HepG2 (cell line): ENCODE results near the gene ALG14. TPM values are rescaled to one million over a fixed set of nuclear protein-coding genes. Genes with fewer than 3 reads are reported as not detected.

Experiments used
- ATAC-seq: fragments of 200-7000 bp; cut with Tn5 transposase; 3 replicates; pipeline ENCODE4 v1.9.1; 2020; ENCODE audit warnings: mild to moderate bottlenecking, moderate library complexity
- BruUV-seq: library from RNA; stranded (reverse); fragments of 400-500 nt; replicated peaks from 2 replicates; lab custom pipeline; 2021; lab: Mats Ljungman, UMichigan
- CTCF ChIA-PET: fragments of 300-600 bp; formaldehyde crosslinking; extraction: SDS; loops from one replicate; lab custom pipeline; 2021; ENCODE audit warnings: low total read pairs, inconsistent platforms, low intra/inter-chr PET ratio; lab: Yijun Ruan, JAX
- POLR2A ChIA-PET: fragments of 350-600 bp; sonication (Branson Sonifier 250); formaldehyde crosslinking; loops from one replicate; lab custom pipeline; 2020; ENCODE audit warnings: antibody characterized with exemption, inconsistent platforms; lab: Yijun Ruan, JAX
- DNase-seq: peaks from one replicate; pipeline ENCODE4 v3.0.0-alpha.2; 2015; ENCODE audit warnings: low spot score
- FAIRE-seq: peaks from 3 replicates; lab custom pipeline; 2011; peaks lifted over from hg19 to GRCh38; lab: Jason Lieb, UNC
- H2AFZ ChIP-seq: one replicate; pipeline ENCODE4 v1.6.1; 2011; ENCODE audit warnings: low read length, inconsistent platforms
- H3K27ac ChIP-seq: fragments of 300-600 bp; 3 replicates; pipeline ENCODE4 v1.8.0; 2011; ENCODE audit warnings: mixed run types, mild to moderate bottlenecking, mixed read lengths, low read length, inconsistent platforms; ENCODE audit not compliant: insufficient read depth; ENCODE audit errors: extremely low read length
- H3K27me3 ChIP-seq, 2 experiments: fragments of 200-600 bp in 1 of 2; 2 replicates in 1 of 2; 3 replicates in 1 of 2; pipeline versions ENCODE4 v1.6.0 to v1.8.0; 2011; ENCODE audit warnings: low read length in 2 of 2, mild to moderate bottlenecking in 2 of 2, moderate library complexity in 2 of 2, inconsistent platforms in 1 of 2; ENCODE audit not compliant: insufficient read depth in 2 of 2, control insufficient read depth in 1 of 2
- H3K36me3 ChIP-seq, 2 experiments: fragments of 200-600 bp in 1 of 2; replicated peaks in 1 of 2; 2 replicates in 1 of 2; 3 replicates in 1 of 2; pipeline versions ENCODE4 v1.5.1 to v1.8.0; 2011; ENCODE audit warnings: low read length in 2 of 2, inconsistent platforms in 1 of 2; ENCODE audit not compliant: insufficient read depth in 2 of 2, control insufficient read depth in 1 of 2
- H3K4me1 ChIP-seq: 2 replicates; pipeline ENCODE4 v1.5.1; 2012; ENCODE audit warnings: low read length, inconsistent platforms; ENCODE audit not compliant: insufficient read depth
- H3K4me2 ChIP-seq: 2 replicates; pipeline ENCODE4 v1.6.0; 2011; ENCODE audit warnings: low read depth, low read length, inconsistent platforms
- H3K4me3 ChIP-seq, 3 experiments: fragments of 200-600 bp in 1 of 3; sonication (generic), shearing (Covaris generic) in 1 of 3; replicated peaks in 1 of 3; 2 replicates each; pipeline ENCODE4 v1.5.1; 2011 to 2016; ENCODE audit warnings: low read length in 3 of 3, inconsistent platforms in 2 of 3, low read depth in 2 of 3, mild to moderate bottlenecking in 2 of 3, control low read depth in 1 of 3, mixed read lengths in 1 of 3; ENCODE audit not compliant: insufficient read depth in 1 of 3
- H3K79me2 ChIP-seq: one replicate; pipeline ENCODE4 v1.6.1; 2011; ENCODE audit warnings: low read length, inconsistent platforms; ENCODE audit not compliant: insufficient read depth
- H3K9ac ChIP-seq: 2 replicates; pipeline ENCODE4 v1.6.0; 2011; ENCODE audit warnings: mild to moderate bottlenecking, low read depth, low read length, inconsistent platforms; ENCODE audit not compliant: insufficient read depth
- H3K9me3 ChIP-seq: 2 replicates; pipeline ENCODE4 v1.5.1; 2012; ENCODE audit warnings: mild to moderate bottlenecking, low read length
- H4K20me1 ChIP-seq: 2 replicates; pipeline ENCODE4 v1.6.0; 2011; ENCODE audit warnings: inconsistent platforms, mild to moderate bottlenecking, low read length, moderate library complexity; ENCODE audit not compliant: insufficient read depth
- AKAP8 ChIP-seq: sonication (generic); formaldehyde crosslinking; IDR thresholded peaks from 2 replicates; pipeline ENCODE4 v1.5.1; 2020; ENCODE audit warnings: mild to moderate bottlenecking, missing genetic modification reagents
- ATM ChIP-seq: fragments of 450-650 bp; IDR thresholded peaks from 2 replicates; pipeline ENCODE4 v1.7.1; 2017; ENCODE audit warnings: mild to moderate bottlenecking, borderline replicate concordance
- ELF3 ChIP-seq: IDR thresholded peaks from 2 replicates; pipeline ENCODE4 v1.6.1; 2016; ENCODE audit warnings: missing genetic modification reagents, missing compliant biosample characterization
- KAT7 ChIP-seq: IDR thresholded peaks from 2 replicates; pipeline ENCODE4 v1.6.1; 2018; ENCODE audit warnings: borderline replicate concordance, missing compliant biosample characterization
- KDM5A ChIP-seq: fragments of 200-600 bp; sonication (generic); IDR thresholded peaks from 2 replicates; pipeline ENCODE4 v1.7.0; 2018; ENCODE audit warnings: antibody characterized with exemption, mild to moderate bottlenecking, low read length, borderline replicate concordance
- MEIS2 ChIP-seq: sonication (generic); formaldehyde crosslinking; IDR thresholded peaks from 2 replicates; pipeline ENCODE4 v1.9.0; 2021; ENCODE audit warnings: mild to moderate bottlenecking, missing genetic modification reagents
- RAD51 ChIP-seq: fragments of 450-650 bp; IDR thresholded peaks from 2 replicates; pipeline ENCODE4 v1.6.1; 2016; ENCODE audit warnings: borderline replicate concordance
- RBM39 ChIP-seq: fragments of 200-400 bp; formaldehyde crosslinking; IDR thresholded peaks from one replicate; pipeline ENCODE4 v1.6.1; 2018; ENCODE audit warnings: antibody characterized with exemption, mild to moderate bottlenecking, low read depth, low read length; ENCODE audit not compliant: poor library complexity, severe bottlenecking
- SMARCC2 ChIP-seq: fragments of 450-650 bp; IDR thresholded peaks from 2 replicates; pipeline ENCODE4 v1.6.1; 2017; ENCODE audit warnings: antibody characterized with exemption, mild to moderate bottlenecking
- STAG1 ChIP-seq: sonication (generic); formaldehyde crosslinking; IDR thresholded peaks from 2 replicates; pipeline ENCODE4 v1.4.0; 2020; ENCODE audit warnings: missing genetic modification reagents
- THAP11 ChIP-seq: IDR thresholded peaks from 2 replicates; pipeline ENCODE4 v1.6.1; 2016; ENCODE audit warnings: missing biosample characterization, missing genetic modification reagents
- ZBTB3 ChIP-seq: sonication (generic); formaldehyde crosslinking; IDR thresholded peaks from 2 replicates; pipeline ENCODE4 v1.4.0; 2020; ENCODE audit warnings: low read depth, mild to moderate bottlenecking, moderate library complexity, missing genetic modification reagents, borderline replicate concordance
- ZNF484 ChIP-seq: sonication (generic); formaldehyde crosslinking; IDR thresholded peaks from 2 replicates; pipeline ENCODE4 v1.5.1; 2020; ENCODE audit warnings: mild to moderate bottlenecking, low read depth, missing genetic modification reagents, borderline replicate concordance
- WGBS: methylation state at CpG from one replicate; pipeline ENCODE4 v1.1.6; 2017; ENCODE audit warnings: low lambda C conversion rate; 5-methylcytosine and 5-hydroxymethylcytosine counted together
- in situ Hi-C: cut with HindIII; loops from 2 replicates; pipeline ENCODE4 v1.10.0; 2017; ENCODE audit warnings: low pct_unique_long_range_greater_than_20kb; ENCODE audit not compliant: extremely low pct_ligation_motif_present
- intact Hi-C: fragments of 100-400 bp; cut with micrococcal nuclease; formaldehyde crosslinking; loops from one replicate; pipeline ENCODE4 v1.10.0; 2022; ENCODE audit not compliant: unreplicated experiment
- polyA plus RNA-seq, 8 experiments: library from polyadenylated mRNA; depleted of rRNA in 3 of 8; stranded (reverse) in 7 of 8; unstranded in 1 of 8; fragments of >200 nt; fragmentation: Illumina TruSeq in 4 of 8; extraction: Trizol in 4 of 8; gene quantifications; 2 replicates each; pipeline versions ENCODE4 v1.2.1 to v1.2.3, GENCODE V29; 2011 to 2016; ENCODE audit warnings: low read depth in 4 of 8, missing spikeins in 1 of 8, mixed read lengths in 1 of 8; ENCODE audit not compliant: insufficient read depth in 1 of 8
- total RNA-seq, 5 experiments: library from RNA; depleted of rRNA; stranded (reverse); fragments of >200 nt; fragmentation: Illumina TruSeq; extraction: Trizol; gene quantifications; 2 replicates each; pipeline ENCODE4 v1.2.3, GENCODE V29; 2016; ENCODE audit warnings: low read depth in 1 of 5
- TF ChIP-seq, protein P1 (sequence below): sonication (generic); formaldehyde crosslinking; IDR thresholded peaks from 2 replicates; pipeline ENCODE4; 2020; ENCODE audit warnings: missing genetic modification reagents, mild to moderate bottlenecking, borderline replicate concordance
- TF ChIP-seq, protein P2 (sequence below): sonication (generic); formaldehyde crosslinking; IDR thresholded peaks from 2 replicates; pipeline ENCODE4 v1.5.0; 2020; ENCODE audit warnings: mild to moderate bottlenecking, missing genetic modification reagents
- TF ChIP-seq, protein P3 (sequence below): sonication (generic); formaldehyde crosslinking; IDR thresholded peaks from 2 replicates; pipeline ENCODE4 v1.4.0; 2020; ENCODE audit warnings: missing genetic modification reagents

ALG14 gene
- total and polyA plus RNA-seq, 2 of the 13 experiments (the other 11 are each of a cell fraction or from before 2014, with no cell fraction given) = 4.5 to 12.7 TPM

DNA sequence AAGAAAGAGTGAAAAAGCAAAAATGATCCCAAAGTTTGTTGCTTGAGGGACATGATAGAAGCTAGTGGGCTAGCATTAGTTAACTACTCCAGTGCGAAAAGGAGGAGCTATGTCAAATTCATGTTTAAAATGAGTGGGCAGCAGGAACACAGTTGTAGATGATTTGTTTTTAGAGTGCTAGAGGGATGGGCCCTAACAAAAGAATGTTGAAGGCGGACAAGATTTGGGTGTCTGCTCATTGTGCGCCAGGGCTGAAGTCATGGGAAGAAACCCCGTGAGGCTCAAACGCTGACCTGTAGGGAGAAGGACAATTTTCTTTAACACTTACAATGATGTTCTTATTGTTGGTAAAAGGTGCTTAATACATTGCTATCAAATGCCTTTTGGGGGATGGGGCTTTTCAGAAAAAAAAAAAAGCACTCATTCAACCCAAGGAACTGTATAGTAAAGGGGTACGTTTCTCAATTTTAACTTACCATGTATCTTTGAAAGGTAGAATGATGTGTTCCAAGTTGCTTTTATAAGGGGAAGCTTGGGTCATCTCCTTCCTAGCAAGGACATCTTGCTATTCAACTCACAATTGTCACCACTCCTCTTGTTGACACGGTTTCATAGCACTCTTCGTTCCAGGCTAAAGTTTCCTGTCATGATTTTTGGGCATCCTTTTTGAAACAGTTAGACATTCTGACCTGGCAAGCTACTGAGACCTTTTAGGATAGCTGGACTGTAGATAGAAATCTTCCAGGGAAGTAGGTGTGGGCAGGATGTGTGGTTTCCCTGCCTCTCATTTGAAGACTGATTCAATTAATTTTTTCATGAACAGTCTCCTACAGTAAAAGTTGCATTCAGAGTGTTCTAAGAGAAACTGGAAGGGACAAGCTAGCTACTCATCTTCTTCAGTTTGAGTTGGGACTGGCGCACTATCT, 92.8 kb downstream of the ALG14 start:
- no TSS peak for BruUV-seq
- intact Hi-C loops = no loop called here
- Histone ChIP-seq H3K9me3 (no peaks in the 10 kb centered on the region), H3K79me2 (no peaks in the 10 kb centered on the region), H2AFZ (no peak overlapping the region), H4K20me1 (no peaks in the 10 kb centered on the region), H3K9ac (no peak overlapping the region), H3K36me3 (no peaks in the 10 kb centered on the region; a peak in 3 of 5 replicates), H3K4me1 (peaks cover 35% of the 10 kb centered on the region), H3K4me3 (no peak overlapping the region), H3K4me2 (0 out of 2 replicates have a peak overlapping the region, but pooled peaks have one; percentile 41), H3K27me3 (no peaks in the 10 kb centered on the region), H3K27ac (peak overlapping the region; percentile 28)
- 90% methylated on average over 9 of the region's 9 CpGs for WGBS
- FAIRE-seq (no peak), DNase-seq (no peak), ATAC-seq (no peak)
- CTCF ChIA-PET = no interaction called here
- in situ Hi-C loops = no loop called here
- POLR2A ChIA-PET = no interaction called here
- no peak for TF ChIP-seq SMARCC2
- TF ChIP-seq, protein P1, sequence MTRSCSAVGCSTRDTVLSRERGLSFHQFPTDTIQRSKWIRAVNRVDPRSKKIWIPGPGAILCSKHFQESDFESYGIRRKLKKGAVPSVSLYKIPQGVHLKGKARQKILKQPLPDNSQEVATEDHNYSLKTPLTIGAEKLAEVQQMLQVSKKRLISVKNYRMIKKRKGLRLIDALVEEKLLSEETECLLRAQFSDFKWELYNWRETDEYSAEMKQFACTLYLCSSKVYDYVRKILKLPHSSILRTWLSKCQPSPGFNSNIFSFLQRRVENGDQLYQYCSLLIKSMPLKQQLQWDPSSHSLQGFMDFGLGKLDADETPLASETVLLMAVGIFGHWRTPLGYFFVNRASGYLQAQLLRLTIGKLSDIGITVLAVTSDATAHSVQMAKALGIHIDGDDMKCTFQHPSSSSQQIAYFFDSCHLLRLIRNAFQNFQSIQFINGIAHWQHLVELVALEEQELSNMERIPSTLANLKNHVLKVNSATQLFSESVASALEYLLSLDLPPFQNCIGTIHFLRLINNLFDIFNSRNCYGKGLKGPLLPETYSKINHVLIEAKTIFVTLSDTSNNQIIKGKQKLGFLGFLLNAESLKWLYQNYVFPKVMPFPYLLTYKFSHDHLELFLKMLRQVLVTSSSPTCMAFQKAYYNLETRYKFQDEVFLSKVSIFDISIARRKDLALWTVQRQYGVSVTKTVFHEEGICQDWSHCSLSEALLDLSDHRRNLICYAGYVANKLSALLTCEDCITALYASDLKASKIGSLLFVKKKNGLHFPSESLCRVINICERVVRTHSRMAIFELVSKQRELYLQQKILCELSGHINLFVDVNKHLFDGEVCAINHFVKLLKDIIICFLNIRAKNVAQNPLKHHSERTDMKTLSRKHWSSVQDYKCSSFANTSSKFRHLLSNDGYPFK = no peak
- TF ChIP-seq, protein P2, sequence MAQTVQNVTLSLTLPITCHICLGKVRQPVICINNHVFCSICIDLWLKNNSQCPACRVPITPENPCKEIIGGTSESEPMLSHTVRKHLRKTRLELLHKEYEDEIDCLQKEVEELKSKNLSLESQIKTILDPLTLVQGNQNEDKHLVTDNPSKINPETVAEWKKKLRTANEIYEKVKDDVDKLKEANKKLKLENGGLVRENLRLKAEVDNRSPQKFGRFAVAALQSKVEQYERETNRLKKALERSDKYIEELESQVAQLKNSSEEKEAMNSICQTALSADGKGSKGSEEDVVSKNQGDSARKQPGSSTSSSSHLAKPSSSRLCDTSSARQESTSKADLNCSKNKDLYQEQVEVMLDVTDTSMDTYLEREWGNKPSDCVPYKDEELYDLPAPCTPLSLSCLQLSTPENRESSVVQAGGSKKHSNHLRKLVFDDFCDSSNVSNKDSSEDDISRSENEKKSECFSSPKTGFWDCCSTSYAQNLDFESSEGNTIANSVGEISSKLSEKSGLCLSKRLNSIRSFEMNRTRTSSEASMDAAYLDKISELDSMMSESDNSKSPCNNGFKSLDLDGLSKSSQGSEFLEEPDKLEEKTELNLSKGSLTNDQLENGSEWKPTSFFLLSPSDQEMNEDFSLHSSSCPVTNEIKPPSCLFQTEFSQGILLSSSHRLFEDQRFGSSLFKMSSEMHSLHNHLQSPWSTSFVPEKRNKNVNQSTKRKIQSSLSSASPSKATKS = no peak
- TF ChIP-seq ZNF484 = no peak
- no peak for TF ChIP-seq ATM
- TF ChIP-seq KDM5A = no peak
- no peak for TF ChIP-seq RAD51
- no peak for TF ChIP-seq STAG1
- TF ChIP-seq AKAP8 (CRISPR knock-in tag) = no peak
- TF ChIP-seq THAP11 (CRISPR knock-in tag) = no peak
- no peak for TF ChIP-seq MEIS2 (CRISPR knock-in tag)
- no peak for TF ChIP-seq KAT7 (CRISPR knock-in tag)
- no peak for TF ChIP-seq ELF3
- TF ChIP-seq RBM39 = no peak
- TF ChIP-seq ZBTB3 = no peak
- TF ChIP-seq, protein P3, sequence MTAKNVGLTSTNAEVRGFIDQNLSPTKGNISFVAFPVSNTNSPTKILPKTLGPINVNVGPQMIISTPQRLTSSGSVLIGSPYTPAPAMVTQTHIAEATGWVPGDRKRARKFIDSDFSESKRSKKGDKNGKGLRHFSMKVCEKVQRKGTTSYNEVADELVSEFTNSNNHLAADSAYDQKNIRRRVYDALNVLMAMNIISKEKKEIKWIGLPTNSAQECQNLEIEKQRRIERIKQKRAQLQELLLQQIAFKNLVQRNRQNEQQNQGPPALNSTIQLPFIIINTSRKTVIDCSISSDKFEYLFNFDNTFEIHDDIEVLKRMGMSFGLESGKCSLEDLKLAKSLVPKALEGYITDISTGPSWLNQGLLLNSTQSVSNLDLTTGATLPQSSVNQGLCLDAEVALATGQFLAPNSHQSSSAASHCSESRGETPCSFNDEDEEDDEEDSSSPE (CRISPR knock-in tag) = no peak
